ENCODE results near the gene ADAMTS17.

Gene ADAMTS17

DNA sequence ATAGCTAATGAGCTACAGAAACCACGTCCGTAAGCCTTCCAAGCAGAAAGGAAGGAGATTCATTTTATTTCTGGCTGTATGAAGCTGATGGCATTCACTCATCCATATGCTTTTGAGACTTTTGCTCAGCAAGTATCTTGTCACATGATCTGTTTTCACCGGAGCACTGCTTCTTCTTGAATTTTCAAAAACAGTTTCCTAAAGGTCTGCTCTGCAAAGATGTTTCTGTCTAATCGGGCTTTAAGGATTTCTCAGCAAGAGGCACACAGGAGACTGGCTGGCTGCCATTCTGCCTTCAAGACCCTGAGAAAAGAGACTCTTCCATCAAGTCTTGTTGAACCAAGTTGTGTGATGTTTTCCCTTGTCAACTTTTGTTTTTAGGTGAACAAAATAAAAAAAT is 319.0 kb downstream of the ADAMTS17 start:
- Histone ChIP-seq H3K4ac (ENCODE audit: low read depth, low read length) (no peak overlapping the region), H2BK12ac (ENCODE audit: low read length) (no peak overlapping the region), H3K27me3 (ENCODE audit: insufficient read depth, low read length) (no peaks in the 10 kb centered on the region), H4K8ac (ENCODE audit: low read depth, low read length) (no peak overlapping the region), H4K91ac (ENCODE audit: low read depth, low read length) (no peak overlapping the region), H3K36me3 (ENCODE audit: control insufficient read depth in 1 of 2, insufficient read depth in 2 of 2, low read length in 2 of 2) (no peaks in the 10 kb centered on the region), H3K9ac (ENCODE audit: low read length) (no peak overlapping the region), H2BK5ac (ENCODE audit: low read depth, low read length, poor library complexity) (no peak overlapping the region), H2AK5ac (ENCODE audit: low read length) (no peak overlapping the region), H3K4me3 (ENCODE audit: low read depth, low read length) (no peak overlapping the region), H3K14ac (ENCODE audit: low read length) (no peak overlapping the region), H3K18ac (ENCODE audit: low read length) (no peak overlapping the region), H3K79me2 (ENCODE audit: control insufficient read depth, insufficient read depth, low read length, poor library complexity) (no peaks in the 10 kb centered on the region), H3K4me1 (ENCODE audit: control insufficient read depth in 1 of 2, insufficient read depth in 2 of 2, low read length in 2 of 2) (peaks cover 6 to 13% of the 10 kb centered on the region in 2 experiments), H2AFZ (ENCODE audit: insufficient read depth, low read length, poor library complexity) (no peak overlapping the region), H3K27ac (ENCODE audit: low read depth, low read length) (no peak overlapping the region), H3K4me2 (ENCODE audit: low read length) (no peak overlapping the region), H2BK120ac (ENCODE audit: insufficient read depth, low read length, poor library complexity) (no peak overlapping the region), H3K23ac (ENCODE audit: low read length) (no peak overlapping the region), H4K12ac (ENCODE audit: low read depth, low read length) (no peak overlapping the region), H3K79me1 (ENCODE audit: low read length) (no peaks in the 10 kb centered on the region), H3K9me3 (ENCODE audit: insufficient read depth, low read depth, low read length) (peaks cover 1% of the 10 kb centered on the region)
- no peak for DNase-seq
- no CpG with 5 or more reads among the region's 4 CpGs for WGBS (ENCODE audit: extremely low coverage, insufficient coverage, insufficient read length)

DNA sequence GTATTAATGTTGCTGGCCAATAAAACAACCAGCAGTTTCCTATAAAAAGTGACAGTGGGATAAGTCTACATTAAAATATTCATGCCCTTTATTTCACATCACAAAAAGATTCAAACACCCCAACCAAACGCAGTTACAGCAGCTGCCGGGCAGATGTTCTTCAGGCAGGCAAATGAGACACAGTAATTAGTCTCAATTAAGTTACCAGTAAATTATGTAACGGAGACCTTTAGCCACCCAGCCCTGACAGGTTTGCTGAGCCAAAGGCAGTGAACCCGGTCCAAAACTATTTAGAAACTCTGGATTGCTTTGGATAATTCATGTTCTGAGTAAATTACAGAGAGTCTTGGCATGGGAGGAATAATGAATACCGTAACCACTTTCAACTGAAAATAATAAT is 319.4 kb downstream of the ADAMTS17 start:
- Histone ChIP-seq H3K27ac (ENCODE audit: low read depth, low read length) (no peak overlapping the region), H3K36me3 (ENCODE audit: control insufficient read depth in 1 of 2, insufficient read depth in 2 of 2, low read length in 2 of 2) (no peaks in the 10 kb centered on the region), H3K4me2 (ENCODE audit: low read length) (no peak overlapping the region), H3K4ac (ENCODE audit: low read depth, low read length) (no peak overlapping the region), H2BK120ac (ENCODE audit: insufficient read depth, low read length, poor library complexity) (no peak overlapping the region), H3K23ac (ENCODE audit: low read length) (no peak overlapping the region), H4K8ac (ENCODE audit: low read depth, low read length) (no peak overlapping the region), H3K4me1 (ENCODE audit: control insufficient read depth in 1 of 2, insufficient read depth in 2 of 2, low read length in 2 of 2) (peaks cover 6 to 13% of the 10 kb centered on the region in 2 experiments), H3K79me1 (ENCODE audit: low read length) (no peaks in the 10 kb centered on the region), H4K91ac (ENCODE audit: low read depth, low read length) (no peak overlapping the region), H3K79me2 (ENCODE audit: control insufficient read depth, insufficient read depth, low read length, poor library complexity) (no peaks in the 10 kb centered on the region), H3K4me3 (ENCODE audit: low read depth, low read length) (no peak overlapping the region), H2BK5ac (ENCODE audit: low read depth, low read length, poor library complexity) (no peak overlapping the region), H2AK5ac (ENCODE audit: low read length) (no peak overlapping the region), H2BK12ac (ENCODE audit: low read length) (no peak overlapping the region), H3K14ac (ENCODE audit: low read length) (no peak overlapping the region), H3K9ac (ENCODE audit: low read length) (no peak overlapping the region), H4K12ac (ENCODE audit: low read depth, low read length) (no peak overlapping the region), H2AFZ (ENCODE audit: insufficient read depth, low read length, poor library complexity) (no peak overlapping the region), H3K9me3 (ENCODE audit: insufficient read depth, low read depth, low read length) (no peaks in the 10 kb centered on the region), H3K27me3 (ENCODE audit: insufficient read depth, low read length) (no peaks in the 10 kb centered on the region), H3K18ac (ENCODE audit: low read length) (no peak overlapping the region)
- no peak for DNase-seq
- no CpG with 5 or more reads among the region's 5 CpGs for WGBS (ENCODE audit: extremely low coverage, insufficient coverage, insufficient read length)

- H3K9ac ChIP-seq (ENCODE audit: low read length), result no peak overlapping the region
- peaks cover 11 to 13% of the 10 kb centered on the region in 2 experiments for H3K4me1 ChIP-seq (ENCODE audit: control insufficient read depth in 1 of 2, insufficient read depth in 2 of 2, low read length in 2 of 2)
- H2AK5ac ChIP-seq (ENCODE audit: low read length), result no peak overlapping the region
- H3K27me3 ChIP-seq (ENCODE audit: insufficient read depth, low read length), result no peaks in the 10 kb centered on the region
- DNase-seq, result no peak
- H4K8ac ChIP-seq (ENCODE audit: low read depth, low read length), result no peak overlapping the region
- H2BK120ac ChIP-seq (ENCODE audit: insufficient read depth, low read length, poor library complexity), result no peak overlapping the region
- no peaks in the 10 kb centered on the region for H3K79me2 ChIP-seq (ENCODE audit: control insufficient read depth, insufficient read depth, low read length, poor library complexity)
- no peaks in the 10 kb centered on the region for H3K9me3 ChIP-seq (ENCODE audit: insufficient read depth, low read depth, low read length)
- H3K14ac ChIP-seq (ENCODE audit: low read length), result no peak overlapping the region
- H4K91ac ChIP-seq (ENCODE audit: low read depth, low read length), result no peak overlapping the region
- H2BK12ac ChIP-seq (ENCODE audit: low read length), result no peak overlapping the region
- H4K12ac ChIP-seq (ENCODE audit: low read depth, low read length), result no peak overlapping the region
- H3K27ac ChIP-seq (ENCODE audit: low read depth, low read length), result no peak overlapping the region
- WGBS (ENCODE audit: extremely low coverage, insufficient coverage, insufficient read length), result no CpG with 5 or more reads among the region's 6 CpGs
- no peaks in the 10 kb centered on the region for H3K79me1 ChIP-seq (ENCODE audit: low read length)
- no peak overlapping the region for H2AFZ ChIP-seq (ENCODE audit: insufficient read depth, low read length, poor library complexity)
- no peak overlapping the region for H3K23ac ChIP-seq (ENCODE audit: low read length)
- H3K4me2 ChIP-seq (ENCODE audit: low read length), result no peak overlapping the region
- no peak overlapping the region for H3K18ac ChIP-seq (ENCODE audit: low read length)
- H3K4ac ChIP-seq (ENCODE audit: low read depth, low read length), result no peak overlapping the region
- no peaks in the 10 kb centered on the region for H3K36me3 ChIP-seq (ENCODE audit: control insufficient read depth in 1 of 2, insufficient read depth in 2 of 2, low read length in 2 of 2)
- H2BK5ac ChIP-seq (ENCODE audit: low read depth, low read length, poor library complexity), result no peak overlapping the region
- H3K4me3 ChIP-seq (ENCODE audit: low read depth, low read length), result no peak overlapping the region
Measured at GRCh38 chr15:100021653-100022052, 320.1 kb downstream of the ADAMTS17 start.

DNA sequence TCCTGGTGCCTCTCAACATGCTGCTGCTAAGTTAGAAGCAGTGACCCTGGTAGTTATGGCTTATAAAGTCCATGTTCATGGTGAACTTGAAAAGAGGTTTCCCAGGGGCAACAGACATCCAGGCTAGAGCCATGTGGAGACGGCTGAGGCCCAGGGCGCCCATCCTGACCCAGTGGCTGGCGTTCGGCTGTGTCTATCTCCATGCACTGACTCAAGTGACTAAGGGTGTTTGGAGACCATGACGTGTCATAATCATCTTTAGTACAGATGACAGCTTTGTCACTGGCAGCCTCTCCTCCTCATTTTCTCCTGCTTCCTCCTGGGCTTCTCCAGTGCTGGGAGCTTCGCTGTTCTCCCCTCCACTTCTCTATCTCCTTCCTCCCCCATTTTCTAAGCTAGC is 321.2 kb downstream of the ADAMTS17 start:
- no peak overlapping the region for H2BK12ac ChIP-seq (ENCODE audit: low read length)
- H3K9me3 ChIP-seq (ENCODE audit: insufficient read depth, low read depth, low read length), result no peaks in the 10 kb centered on the region
- H3K4ac ChIP-seq (ENCODE audit: low read depth, low read length), result no peak overlapping the region
- no peak overlapping the region for H2AFZ ChIP-seq (ENCODE audit: insufficient read depth, low read length, poor library complexity)
- no peak overlapping the region for H3K27ac ChIP-seq (ENCODE audit: low read depth, low read length)
- no peak overlapping the region for H2BK120ac ChIP-seq (ENCODE audit: insufficient read depth, low read length, poor library complexity)
- no peak for DNase-seq
- no peak overlapping the region for H2AK5ac ChIP-seq (ENCODE audit: low read length)
- no peak overlapping the region for H4K12ac ChIP-seq (ENCODE audit: low read depth, low read length)
- no peak overlapping the region for H2BK5ac ChIP-seq (ENCODE audit: low read depth, low read length, poor library complexity)
- H3K4me3 ChIP-seq (ENCODE audit: low read depth, low read length), result no peak overlapping the region
- no peak overlapping the region for H3K9ac ChIP-seq (ENCODE audit: low read length)
- H3K4me1 ChIP-seq (ENCODE audit: control insufficient read depth in 1 of 2, insufficient read depth in 2 of 2, low read length in 2 of 2), result peaks cover 13% of the 10 kb centered on the region in 2 experiments
- no peak overlapping the region for H3K14ac ChIP-seq (ENCODE audit: low read length)
- no peak overlapping the region for H3K18ac ChIP-seq (ENCODE audit: low read length)
- no peak overlapping the region for H3K4me2 ChIP-seq (ENCODE audit: low read length)
- no CpG with 5 or more reads among the region's 6 CpGs for WGBS (ENCODE audit: extremely low coverage, insufficient coverage, insufficient read length)
- no peak overlapping the region for H4K91ac ChIP-seq (ENCODE audit: low read depth, low read length)
- H3K79me1 ChIP-seq (ENCODE audit: low read length), result no peaks in the 10 kb centered on the region
- no peaks in the 10 kb centered on the region for H3K27me3 ChIP-seq (ENCODE audit: insufficient read depth, low read length)
- no peak overlapping the region for H4K8ac ChIP-seq (ENCODE audit: low read depth, low read length)
- H3K23ac ChIP-seq (ENCODE audit: low read length), result no peak overlapping the region
- no peaks in the 10 kb centered on the region for H3K36me3 ChIP-seq (ENCODE audit: control insufficient read depth in 1 of 2, insufficient read depth in 2 of 2, low read length in 2 of 2)
- H3K79me2 ChIP-seq (ENCODE audit: control insufficient read depth, insufficient read depth, low read length, poor library complexity), result no peaks in the 10 kb centered on the region
